K562 (cell line): ENCODE measurements around the gene RTP5. TPM values are rescaled to one million over a fixed set of nuclear protein-coding genes. Genes with fewer than 3 reads are reported as not detected.

Source experiments
- ATAC-seq: fragments of 200-7000 bp; cut with Tn5 transposase; 3 replicates; pipeline ENCODE4 v1.9.1; 2020; ENCODE audit warnings: moderate library complexity
- BruUV-seq: library from RNA; stranded (reverse); fragments of 400-500 nt; replicated peaks from 2 replicates; lab custom pipeline; 2021; lab: Mats Ljungman, UMichigan
- CTCF ChIA-PET: fragments of 300-600 bp; formaldehyde crosslinking; extraction: SDS; loops from one replicate; lab custom pipeline; 2021; ENCODE audit warnings: low intra/inter-chr PET ratio; lab: Yijun Ruan, JAX
- POLR2A ChIA-PET: fragments of 300-600, 350-650 bp; sonication (Branson Sonifier 250); formaldehyde crosslinking; extraction: SDS; loops from one replicate; lab custom pipeline; 2021; ENCODE audit warnings: antibody characterized with exemption, inconsistent platforms; lab: Yijun Ruan, JAX
- DNase-seq, 4 experiments: peaks; one replicate each; pipeline versions ENCODE4 v3.0.0 to v3.0.0-alpha.2; 2011 to 2018; ENCODE audit warnings: low spot score in 3 of 4, mixed read lengths in 3 of 4; ENCODE audit errors: extremely low read depth in 1 of 4
- FAIRE-seq: peaks from 2 replicates; lab custom pipeline; 2011; peaks lifted over from hg19 to GRCh38; lab: Jason Lieb, UNC
- H2AFZ ChIP-seq: 2 replicates; pipeline ENCODE4 v1.6.0; 2011; ENCODE audit warnings: low read depth, low read length, control low read depth, inconsistent platforms
- H3K27ac ChIP-seq: fragments of 200-600 bp; 3 replicates; pipeline ENCODE4 v1.8.0; 2011; ENCODE audit warnings: low read depth, mild to moderate bottlenecking, control low read depth, inconsistent platforms, low read length, moderate library complexity, mixed read lengths; ENCODE audit errors: extremely low read depth
- H3K27me3 ChIP-seq, 2 experiments: fragments of 300-600 bp in 1 of 2; 2 replicates in 1 of 2; 3 replicates in 1 of 2; pipeline versions ENCODE4 v1.6.0 to v1.8.0; 2011; ENCODE audit warnings: inconsistent platforms in 2 of 2, low read length in 2 of 2, mild to moderate bottlenecking in 1 of 2, mixed read lengths in 1 of 2, moderate library complexity in 1 of 2; ENCODE audit not compliant: control insufficient read depth in 2 of 2, insufficient read depth in 2 of 2
- H3K36me3 ChIP-seq: fragments of 300-600 bp; 3 replicates; pipeline ENCODE4 v1.8.0; 2011; ENCODE audit warnings: mild to moderate bottlenecking, low read length, inconsistent platforms; ENCODE audit not compliant: control insufficient read depth, insufficient read depth
- H3K4me1 ChIP-seq, 2 experiments: fragments of 200-600 bp in 1 of 2; replicated peaks in 1 of 2; 2 replicates in 1 of 2; 3 replicates in 1 of 2; pipeline versions ENCODE4 v1.5.1 to v1.8.0; 2011; ENCODE audit warnings: inconsistent platforms in 2 of 2, low read length in 2 of 2, mild to moderate bottlenecking in 1 of 2, mixed read lengths in 1 of 2, moderate library complexity in 1 of 2; ENCODE audit not compliant: control insufficient read depth in 2 of 2, insufficient read depth in 2 of 2
- H3K4me2 ChIP-seq: 2 replicates; pipeline ENCODE4 v1.6.1; 2011; ENCODE audit warnings: low read length, control low read depth, inconsistent platforms, mixed read lengths; ENCODE audit not compliant: insufficient read depth
- H3K4me3 ChIP-seq: fragments of 200-600 bp; sonication (generic), shearing (Covaris generic); 2 replicates; pipeline ENCODE4 v1.5.1; 2016; ENCODE audit warnings: control low read depth, inconsistent platforms
- H3K79me2 ChIP-seq: fragments of 200-600 bp; 3 replicates; pipeline ENCODE4 v1.8.0; 2011; ENCODE audit warnings: low read length, inconsistent platforms; ENCODE audit not compliant: control insufficient read depth, insufficient read depth
- H3K9ac ChIP-seq, 2 experiments: 2 replicates each; pipeline versions ENCODE4 v1.6.0 to v1.6.1; 2011; ENCODE audit warnings: low read depth in 2 of 2, low read length in 2 of 2, control low read depth in 1 of 2, inconsistent platforms in 1 of 2, mild to moderate bottlenecking in 1 of 2, mixed read lengths in 1 of 2; ENCODE audit not compliant: insufficient read depth in 1 of 2
- H3K9me1 ChIP-seq: one replicate; pipeline ENCODE4 v1.6.0; 2011; ENCODE audit warnings: inconsistent platforms, mild to moderate bottlenecking, low read length, moderate library complexity; ENCODE audit not compliant: control insufficient read depth, insufficient read depth
- H3K9me3 ChIP-seq: replicated peaks from 2 replicates; pipeline ENCODE4 v1.5.1; 2011; ENCODE audit warnings: low read depth, low read length, inconsistent platforms; ENCODE audit not compliant: control insufficient read depth, insufficient read depth
- H4K20me1 ChIP-seq: replicated peaks from 2 replicates; pipeline ENCODE4 v1.6.1; 2011; ENCODE audit warnings: low read length, inconsistent platforms, mixed read lengths; ENCODE audit not compliant: control insufficient read depth, insufficient read depth
- RAD51 ChIP-seq: fragments of 450-650 bp; IDR thresholded peaks from 2 replicates; pipeline ENCODE4 v1.7.1; 2016; ENCODE audit warnings: low read depth, mild to moderate bottlenecking, borderline replicate concordance
- SRSF1 ChIP-seq: fragments of 200-400 bp; formaldehyde crosslinking; IDR thresholded peaks from 2 replicates; pipeline ENCODE4 v1.6.1; 2017; ENCODE audit warnings: mild to moderate bottlenecking, low read depth, low read length, moderate library complexity
- ZFPM2 ChIP-seq: fragments of 250-450 bp; sonication (Bioruptor Pico); IDR thresholded peaks from 2 replicates; pipeline ENCODE4 v1.5.1; 2022; ENCODE audit warnings: mild to moderate bottlenecking
- ZNF347 ChIP-seq: fragments of 450-650 bp; formaldehyde crosslinking; IDR thresholded peaks from 2 replicates; pipeline ENCODE4 v1.4.0; 2020; ENCODE audit warnings: low read depth, mild to moderate bottlenecking, moderate library complexity
- whole genome bisulfite sequencing: fragments of 100-300 bp; shearing (Covaris generic); methylation state at CpG from one replicate; pipeline ENCODE4 v1.1.6; 2016; ENCODE audit warnings: low coverage, mixed read lengths; ENCODE audit not compliant: insufficient coverage; ENCODE audit errors: missing lambda C conversion rate; 5-methylcytosine and 5-hydroxymethylcytosine counted together
- in situ Hi-C: fragments of 300-500 bp; cut with MboI; formaldehyde crosslinking; loops from 4 replicates; pipeline ENCODE4 v1.15.0; 2018; ENCODE audit warnings: inconsistent platforms, mixed read lengths
- intact Hi-C: fragments of 100-400 bp; cut with micrococcal nuclease; formaldehyde crosslinking; loops from 2 replicates; pipeline ENCODE4 v1.14.2; 2022
- polyA plus RNA-seq, 8 experiments: library from polyadenylated mRNA; depleted of rRNA in 4 of 8; stranded (reverse) in 5 of 8; unstranded in 3 of 8; fragments of >200 nt; fragmentation: Nextera tagmentation in 2 of 8; fragmentation: Illumina TruSeq in 1 of 8; extraction: Ambion mirVana in 2 of 8; extraction: Trizol in 1 of 8; gene quantifications; 2 replicates each; pipeline versions ENCODE4 v1.2.1 to v1.2.3, GENCODE V29; 2011 to 2014; ENCODE audit warnings: inconsistent platforms in 1 of 8, missing spikeins in 1 of 8
- total RNA-seq, 7 experiments: library from RNA; depleted of rRNA in 6 of 7; stranded (reverse); fragments of >200 nt in 6 of 7; fragmentation: Illumina TruSeq in 2 of 7; extraction: Trizol in 2 of 7; gene quantifications; 2 replicates each; pipeline versions ENCODE4 v1.2.1 to v1.2.3, GENCODE V29; 2011 to 2021; ENCODE audit warnings: low replicate concordance in 1 of 7
- TF ChIP-seq, protein P1 (sequence below): fragments of 250-450 bp; sonication (Bioruptor Pico); IDR thresholded peaks from 2 replicates; pipeline ENCODE4 v1.4.0; 2020; ENCODE audit warnings: mild to moderate bottlenecking, moderate library complexity, borderline replicate concordance
- TF ChIP-seq, protein P2 (sequence below): sonication (generic); formaldehyde crosslinking; IDR thresholded peaks from 2 replicates; pipeline ENCODE4 v1.9.0; 2022; ENCODE audit warnings: mild to moderate bottlenecking, missing genetic modification reagents
- TF ChIP-seq, protein P3 (sequence below): sonication (generic); formaldehyde crosslinking; IDR thresholded peaks from 2 replicates; pipeline ENCODE4 v1.8.0; 2023; ENCODE audit warnings: mild to moderate bottlenecking, missing genetic modification reagents

Gene RTP5
- total and polyA plus RNA-seq, 9 of the 15 experiments (the other 6 are each of a cell fraction or from before 2014, with no cell fraction given) = not detected

DNA sequence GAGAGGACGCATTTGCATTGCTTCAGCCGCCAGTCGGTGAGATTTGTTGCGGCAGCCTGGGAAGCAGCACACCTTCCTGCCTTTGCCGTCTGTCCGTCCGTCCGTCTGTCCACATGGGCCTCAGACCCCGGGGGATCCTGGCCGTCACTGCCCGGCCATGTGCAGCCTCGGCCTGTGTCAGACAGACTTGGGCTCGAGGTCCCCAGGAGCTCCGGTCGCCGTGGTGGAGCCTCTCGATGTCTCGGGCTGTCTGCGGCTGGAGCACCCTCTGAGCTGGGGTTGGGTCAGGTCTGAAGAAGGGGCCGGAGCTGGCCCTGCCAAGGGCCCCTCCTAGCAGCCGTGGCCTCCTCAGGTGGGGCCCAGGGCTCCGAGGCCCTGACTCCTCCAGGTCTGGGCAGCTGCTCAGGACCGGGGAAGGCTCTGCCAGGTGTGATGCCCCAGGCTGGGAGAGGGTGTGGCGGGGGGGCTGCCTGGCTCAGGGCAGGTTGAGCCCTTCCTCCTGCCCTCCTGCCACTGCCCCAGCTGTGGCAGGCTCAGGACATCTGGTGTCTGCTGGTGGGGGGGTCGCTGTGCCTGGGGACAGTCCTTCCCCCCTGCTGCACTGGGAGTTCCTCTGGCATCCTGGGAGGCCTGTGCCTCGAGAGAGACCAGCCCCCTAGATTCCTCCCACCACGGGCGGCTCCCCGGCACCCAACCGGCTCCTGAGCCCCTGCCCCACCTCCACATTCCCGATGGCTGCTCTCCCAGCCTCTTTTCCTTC lies 48.7 kb upstream of the RTP5 start:
- no peaks in the 10 kb centered on the region for H4K20me1 ChIP-seq
- ChIA-PET CTCF (no interaction called here), POLR2A (interaction anchor here (0.6 kb wide), 1 partner anchor 1043 kb away, joined by 3 read pairs; no protein-coding TSS in a partner anchor)
- DNase-seq = no peak
- no peak overlapping the region for H3K9ac ChIP-seq
- no peaks in the 10 kb centered on the region for H3K9me1 ChIP-seq
- H3K4me3 ChIP-seq = no peak overlapping the region
- no TSS peak for BruUV-seq
- peak overlapping the region; percentile 45; the same call in 1 of the 2 replicates for H2AFZ ChIP-seq
- no peak overlapping the region for H3K27ac ChIP-seq
- 0 out of 2 replicates have a peak, but pooled peaks cover 3% of the 10 kb centered on the region for H3K9me3 ChIP-seq
- no peak overlapping the region for H3K4me2 ChIP-seq
- ATAC-seq = no peak
- intact Hi-C loops = no loop called here
- H3K36me3 ChIP-seq = no peaks in the 10 kb centered on the region
- no peaks in the 10 kb centered on the region for H3K27me3 ChIP-seq
- TF ChIP-seq, protein P1, sequence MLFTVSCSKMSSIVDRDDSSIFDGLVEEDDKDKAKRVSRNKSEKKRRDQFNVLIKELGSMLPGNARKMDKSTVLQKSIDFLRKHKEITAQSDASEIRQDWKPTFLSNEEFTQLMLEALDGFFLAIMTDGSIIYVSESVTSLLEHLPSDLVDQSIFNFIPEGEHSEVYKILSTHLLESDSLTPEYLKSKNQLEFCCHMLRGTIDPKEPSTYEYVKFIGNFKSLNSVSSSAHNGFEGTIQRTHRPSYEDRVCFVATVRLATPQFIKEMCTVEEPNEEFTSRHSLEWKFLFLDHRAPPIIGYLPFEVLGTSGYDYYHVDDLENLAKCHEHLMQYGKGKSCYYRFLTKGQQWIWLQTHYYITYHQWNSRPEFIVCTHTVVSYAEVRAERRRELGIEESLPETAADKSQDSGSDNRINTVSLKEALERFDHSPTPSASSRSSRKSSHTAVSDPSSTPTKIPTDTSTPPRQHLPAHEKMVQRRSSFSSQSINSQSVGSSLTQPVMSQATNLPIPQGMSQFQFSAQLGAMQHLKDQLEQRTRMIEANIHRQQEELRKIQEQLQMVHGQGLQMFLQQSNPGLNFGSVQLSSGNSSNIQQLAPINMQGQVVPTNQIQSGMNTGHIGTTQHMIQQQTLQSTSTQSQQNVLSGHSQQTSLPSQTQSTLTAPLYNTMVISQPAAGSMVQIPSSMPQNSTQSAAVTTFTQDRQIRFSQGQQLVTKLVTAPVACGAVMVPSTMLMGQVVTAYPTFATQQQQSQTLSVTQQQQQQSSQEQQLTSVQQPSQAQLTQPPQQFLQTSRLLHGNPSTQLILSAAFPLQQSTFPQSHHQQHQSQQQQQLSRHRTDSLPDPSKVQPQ (CRISPR knock-in tag) = no peak
- TF ChIP-seq, protein P2, sequence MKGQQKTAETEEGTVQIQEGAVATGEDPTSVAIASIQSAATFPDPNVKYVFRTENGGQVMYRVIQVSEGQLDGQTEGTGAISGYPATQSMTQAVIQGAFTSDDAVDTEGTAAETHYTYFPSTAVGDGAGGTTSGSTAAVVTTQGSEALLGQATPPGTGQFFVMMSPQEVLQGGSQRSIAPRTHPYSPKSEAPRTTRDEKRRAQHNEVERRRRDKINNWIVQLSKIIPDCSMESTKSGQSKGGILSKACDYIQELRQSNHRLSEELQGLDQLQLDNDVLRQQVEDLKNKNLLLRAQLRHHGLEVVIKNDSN (CRISPR knock-in tag) = no peak
- TF ChIP-seq ZNF347 (no peak), SRSF1 (no peak), ZFPM2 (CRISPR knock-in tag) (no peak), RAD51 (no peak)
- TF ChIP-seq, protein P3, sequence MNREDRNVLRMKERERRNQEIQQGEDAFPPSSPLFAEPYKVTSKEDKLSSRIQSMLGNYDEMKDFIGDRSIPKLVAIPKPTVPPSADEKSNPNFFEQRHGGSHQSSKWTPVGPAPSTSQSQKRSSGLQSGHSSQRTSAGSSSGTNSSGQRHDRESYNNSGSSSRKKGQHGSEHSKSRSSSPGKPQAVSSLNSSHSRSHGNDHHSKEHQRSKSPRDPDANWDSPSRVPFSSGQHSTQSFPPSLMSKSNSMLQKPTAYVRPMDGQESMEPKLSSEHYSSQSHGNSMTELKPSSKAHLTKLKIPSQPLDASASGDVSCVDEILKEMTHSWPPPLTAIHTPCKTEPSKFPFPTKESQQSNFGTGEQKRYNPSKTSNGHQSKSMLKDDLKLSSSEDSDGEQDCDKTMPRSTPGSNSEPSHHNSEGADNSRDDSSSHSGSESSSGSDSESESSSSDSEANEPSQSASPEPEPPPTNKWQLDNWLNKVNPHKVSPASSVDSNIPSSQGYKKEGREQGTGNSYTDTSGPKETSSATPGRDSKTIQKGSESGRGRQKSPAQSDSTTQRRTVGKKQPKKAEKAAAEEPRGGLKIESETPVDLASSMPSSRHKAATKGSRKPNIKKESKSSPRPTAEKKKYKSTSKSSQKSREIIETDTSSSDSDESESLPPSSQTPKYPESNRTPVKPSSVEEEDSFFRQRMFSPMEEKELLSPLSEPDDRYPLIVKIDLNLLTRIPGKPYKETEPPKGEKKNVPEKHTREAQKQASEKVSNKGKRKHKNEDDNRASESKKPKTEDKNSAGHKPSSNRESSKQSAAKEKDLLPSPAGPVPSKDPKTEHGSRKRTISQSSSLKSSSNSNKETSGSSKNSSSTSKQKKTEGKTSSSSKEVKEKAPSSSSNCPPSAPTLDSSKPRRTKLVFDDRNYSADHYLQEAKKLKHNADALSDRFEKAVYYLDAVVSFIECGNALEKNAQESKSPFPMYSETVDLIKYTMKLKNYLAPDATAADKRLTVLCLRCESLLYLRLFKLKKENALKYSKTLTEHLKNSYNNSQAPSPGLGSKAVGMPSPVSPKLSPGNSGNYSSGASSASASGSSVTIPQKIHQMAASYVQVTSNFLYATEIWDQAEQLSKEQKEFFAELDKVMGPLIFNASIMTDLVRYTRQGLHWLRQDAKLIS (CRISPR knock-in tag) = no peak
- H3K79me2 ChIP-seq = no peaks in the 10 kb centered on the region
- in situ Hi-C loops = no loop called here
- FAIRE-seq = no peak
- 66% methylated on average over 14 of the region's 31 CpGs for WGBS
- peaks cover 8 to 57% of the 10 kb centered on the region in 2 experiments; a peak in 4 of 5 replicates for H3K4me1 ChIP-seq
